Coronary artery (tissue), 2 donors: ENCODE measurements around the gene LPXN.
A peak's percentile ranks its signal among the peaks of the same experiment; 100 is the strongest.

Experiments used
- DNase-seq: peaks from one replicate; pipeline ENCODE4 v3.0.0-alpha.2; 2017; ENCODE audit warnings: low spot score
- H3K27ac ChIP-seq, 2 donors: fragments of 200-600 bp; sonication (generic); one replicate each; pipeline ENCODE4 v1.5.1; 2016 to 2019
- H3K4me3 ChIP-seq: fragments of 200-600 bp; sonication (generic); 2 replicates; pipeline ENCODE4 v1.5.1; 2016; ENCODE audit warnings: mild to moderate bottlenecking, moderate library complexity
- CTCF ChIP-seq: fragments of 200-600 bp; sonication (generic); IDR thresholded peaks from one replicate; pipeline ENCODE4 v1.5.1; 2019; ENCODE audit warnings: antibody characterized with exemption

Gene LPXN

GRCh38 chr11:58579192-58580129, 3.8 kb upstream of the LPXN start:
- peak; percentile 72 for TF ChIP-seq CTCF
- Histone ChIP-seq H3K4me3 (peak overlapping the region; percentile 99), H3K27ac (peak overlapping the region; percentile 100)
- peak; percentile 96 for DNase-seq

- no peak for TF ChIP-seq CTCF
- peak within 1 kb of the TSS; percentile 100 for H3K27ac ChIP-seq
- peak within 1 kb of the TSS; percentile 99 for H3K4me3 ChIP-seq
- DNase-seq = peak; percentile 98
Measured at GRCh38 chr11:58578635-58579191, 3.1 kb upstream of the LPXN start, which contains the start of gene ZFP91. Gene ZFP91 (plus strand): TSS chr11:58579063. CDS start chr11:58579282, 219 bp downstream.

- H3K4me3 ChIP-seq = peak overlapping the region; percentile 99
- H3K27ac ChIP-seq = peak overlapping the region; percentile 100
- peak; percentile 97 for DNase-seq
- no peak for TF ChIP-seq CTCF
Measured at GRCh38 chr11:58578136-58578634, 2.5 kb upstream of the LPXN start.

GRCh38 chr11:58577555-58578135, 2.0 kb upstream of the LPXN start:
- no peak for TF ChIP-seq CTCF
- Histone ChIP-seq H3K27ac (peak overlapping the region; percentile 100), H3K4me3 (peak overlapping the region; percentile 99)
- no peak for DNase-seq

- Histone ChIP-seq H3K4me3 (peak overlapping the region; percentile 99), H3K27ac (peak overlapping the region; percentile 100)
- DNase-seq = no peak
- TF ChIP-seq CTCF = no peak
Measured at GRCh38 chr11:58576887-58577471, 1.3 kb upstream of the LPXN start.

- peak overlapping the region; percentile 48 to 57 for H3K27ac ChIP-seq
- DNase-seq = no peak
- no peak for TF ChIP-seq CTCF
Measured at GRCh38 chr11:58574881-58575280, 775 bp downstream of the LPXN start.

More at GRCh38 chr11:58574881-58575280, 775 bp downstream of the LPXN start:
- H3K4me3 ChIP-seq = peak overlapping the region; percentile 15
